GM21786 (cell line): ENCODE data around the gene MACF1.
"Not testable (repeated sequence)": the region's sequence is repeated elsewhere in the genome, so short reads cannot be mapped to it uniquely, and the experiment has no call there.

ENCODE experiments used
- ATAC-seq: cut with Tn5 transposase; IDR thresholded peaks from one replicate; pipeline ENCODE4 v1.9.1; 2021; ENCODE audit not compliant: unreplicated experiment

MACF1 gene

GRCh38 chr1:39483276-39483675 lies 278.8 kb downstream of the MACF1 start:
- no peak for ATAC-seq

GRCh38 chr1:39484564-39484963 lies 280.1 kb downstream of the MACF1 start:
- ATAC-seq, result no peak

- no peak for ATAC-seq
Observed at GRCh38 chr1:39485046-39485803, 280.7 kb downstream of the MACF1 start.

- no peak for ATAC-seq
Observed at GRCh38 chr1:39488012-39488545, 283.6 kb downstream of the MACF1 start.

GRCh38 chr1:39488793-39489566 lies 284.5 kb downstream of the MACF1 start:
- ATAC-seq, result no peak

GRCh38 chr1:39489567-39490239 lies 285.2 kb downstream of the MACF1 start:
- ATAC-seq, result no peak

- peak; percentile 12 for ATAC-seq
Observed at GRCh38 chr1:39490596-39491145, 286.2 kb downstream of the MACF1 start.

- peak; percentile 57 for ATAC-seq
Observed at GRCh38 chr1:39491146-39491921, 286.8 kb downstream of the MACF1 start, which contains the start of gene BMP8A. Gene BMP8A, plus strand, starts transcription at chr1:39491636. Its CDS starts 356 bp downstream, at chr1:39491992.

- ATAC-seq, result not testable (repeated sequence)
Observed at GRCh38 chr1:39492118-39493042, 287.9 kb downstream of the MACF1 start.

GRCh38 chr1:39493043-39493810 lies 288.7 kb downstream of the MACF1 start:
- not testable (repeated sequence) for ATAC-seq

GRCh38 chr1:39494671-39495410 lies 290.3 kb downstream of the MACF1 start:
- no peak for ATAC-seq

- not testable (repeated sequence) for ATAC-seq
Observed at GRCh38 chr1:39496520-39496919, 292.0 kb downstream of the MACF1 start.

- no peak for ATAC-seq
Observed at GRCh38 chr1:39497585-39497984, 293.1 kb downstream of the MACF1 start.

- not testable (repeated sequence) for ATAC-seq
Observed at GRCh38 chr1:39498096-39498710, 293.7 kb downstream of the MACF1 start.

- ATAC-seq, result not testable (repeated sequence)
Observed at GRCh38 chr1:39498821-39499220, 294.3 kb downstream of the MACF1 start.

GRCh38 chr1:39499668-39500067 lies 295.2 kb downstream of the MACF1 start:
- no peak for ATAC-seq

- no peak for ATAC-seq
Observed at GRCh38 chr1:39500862-39501389, 296.4 kb downstream of the MACF1 start.
